HT-29 (cell line): ENCODE data around the gene CTTNBP2. TPM values are rescaled to one million over a fixed set of nuclear protein-coding genes. Genes with fewer than 3 reads are reported as not detected.
A peak's percentile ranks its signal among the peaks of the same experiment; 100 is the strongest.

ENCODE experiments used
- DNase-seq: peaks from one replicate; pipeline ENCODE4 v3.0.0-alpha.2; 2015; ENCODE audit warnings: low spot score
- total RNA-seq: library from RNA; depleted of rRNA; stranded (reverse); fragments of >200 nt; shearing (Covaris generic); gene quantifications from 2 replicates; pipeline ENCODE4 v1.2.3, GENCODE V29; 2014

The CTTNBP2 gene
- total RNA-seq, 1 experiment from 2014 or later = 1.0 TPM

- no peak for DNase-seq
Measured at GRCh38 chr7:117790251-117790650, 83.0 kb downstream of the CTTNBP2 start.

GRCh38 chr7:117785431-117785830 lies 87.8 kb downstream of the CTTNBP2 start:
- no peak for DNase-seq

- no peak for DNase-seq
Measured at GRCh38 chr7:117784315-117784714, 88.9 kb downstream of the CTTNBP2 start.

GRCh38 chr7:117782761-117783160 lies 90.5 kb downstream of the CTTNBP2 start:
- no peak for DNase-seq

- peak; percentile 15 for DNase-seq
Measured at GRCh38 chr7:117781707-117782106, 91.5 kb downstream of the CTTNBP2 start.

- DNase-seq = no peak
Measured at GRCh38 chr7:117780832-117781231, 92.4 kb downstream of the CTTNBP2 start.

- DNase-seq = no peak
Measured at GRCh38 chr7:117777335-117778142, 95.7 kb downstream of the CTTNBP2 start.

GRCh38 chr7:117776224-117776623 lies 97.0 kb downstream of the CTTNBP2 start:
- DNase-seq = no peak

- no peak for DNase-seq
Measured at GRCh38 chr7:117775801-117776200, 97.4 kb downstream of the CTTNBP2 start.

GRCh38 chr7:117774943-117775342 lies 98.3 kb downstream of the CTTNBP2 start:
- no peak for DNase-seq

GRCh38 chr7:117772421-117772820 lies 100.8 kb downstream of the CTTNBP2 start:
- DNase-seq = no peak

- no peak for DNase-seq
Measured at GRCh38 chr7:117771756-117772155, 101.5 kb downstream of the CTTNBP2 start.

- DNase-seq = no peak
Measured at GRCh38 chr7:117769085-117769484, 104.2 kb downstream of the CTTNBP2 start.

- no peak for DNase-seq
Measured at GRCh38 chr7:117767951-117768350, 105.3 kb downstream of the CTTNBP2 start.

- DNase-seq = no peak
Measured at GRCh38 chr7:117766913-117767312, 106.3 kb downstream of the CTTNBP2 start.

- DNase-seq = peak; percentile 8
Measured at GRCh38 chr7:117764031-117764430, 109.2 kb downstream of the CTTNBP2 start.

- DNase-seq = no peak
Measured at GRCh38 chr7:117762055-117762454, 111.2 kb downstream of the CTTNBP2 start.

GRCh38 chr7:117759950-117760640 lies 113.1 kb downstream of the CTTNBP2 start:
- DNase-seq = no peak

- DNase-seq = no peak
Measured at GRCh38 chr7:117757440-117757839, 115.8 kb downstream of the CTTNBP2 start.

GRCh38 chr7:117756586-117757085 lies 116.6 kb downstream of the CTTNBP2 start:
- peak; percentile 44 for DNase-seq

- no peak for DNase-seq
Measured at GRCh38 chr7:117755136-117755535, 118.1 kb downstream of the CTTNBP2 start.

- DNase-seq = no peak
Measured at GRCh38 chr7:117751775-117752174, 121.5 kb downstream of the CTTNBP2 start.
